ENCODE measurements around the gene MAEA.
A peak's percentile ranks its signal among the peaks of the same experiment; 100 is the strongest.

The MAEA gene

DNA sequence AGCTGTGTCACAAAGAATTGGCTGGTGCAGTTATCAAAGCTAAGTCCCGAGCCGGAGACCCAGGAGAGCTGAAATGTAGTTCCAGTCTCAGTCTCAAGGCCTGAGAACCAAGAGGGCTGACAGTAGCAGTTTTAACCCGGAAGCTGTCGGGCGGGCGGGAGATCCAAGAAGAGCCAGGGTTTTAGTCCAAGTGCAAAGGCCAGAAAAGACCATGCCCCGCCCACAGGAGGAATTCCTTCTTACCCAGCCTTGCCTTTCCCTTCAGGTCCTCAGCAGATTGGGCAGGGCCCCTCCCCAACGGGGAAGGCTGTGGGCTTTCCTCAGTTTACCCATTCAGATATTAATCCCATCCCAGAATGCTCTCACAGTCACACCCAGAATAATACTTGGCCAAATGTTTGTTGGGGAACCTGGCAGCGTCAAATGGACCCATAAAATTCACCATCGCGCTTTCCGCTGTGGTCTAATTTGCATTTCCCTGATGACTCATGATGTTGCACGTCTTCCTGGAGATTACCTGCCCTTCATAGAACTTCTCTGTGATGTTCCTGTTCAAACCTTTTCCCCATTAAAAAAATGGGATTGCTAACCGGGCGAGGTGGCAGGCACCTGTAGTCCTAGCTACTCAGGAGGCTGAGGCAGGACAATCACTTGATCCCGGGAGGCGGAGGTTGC, 16.2 kb downstream of the MAEA start:
- no peak for DNase-seq

DNA sequence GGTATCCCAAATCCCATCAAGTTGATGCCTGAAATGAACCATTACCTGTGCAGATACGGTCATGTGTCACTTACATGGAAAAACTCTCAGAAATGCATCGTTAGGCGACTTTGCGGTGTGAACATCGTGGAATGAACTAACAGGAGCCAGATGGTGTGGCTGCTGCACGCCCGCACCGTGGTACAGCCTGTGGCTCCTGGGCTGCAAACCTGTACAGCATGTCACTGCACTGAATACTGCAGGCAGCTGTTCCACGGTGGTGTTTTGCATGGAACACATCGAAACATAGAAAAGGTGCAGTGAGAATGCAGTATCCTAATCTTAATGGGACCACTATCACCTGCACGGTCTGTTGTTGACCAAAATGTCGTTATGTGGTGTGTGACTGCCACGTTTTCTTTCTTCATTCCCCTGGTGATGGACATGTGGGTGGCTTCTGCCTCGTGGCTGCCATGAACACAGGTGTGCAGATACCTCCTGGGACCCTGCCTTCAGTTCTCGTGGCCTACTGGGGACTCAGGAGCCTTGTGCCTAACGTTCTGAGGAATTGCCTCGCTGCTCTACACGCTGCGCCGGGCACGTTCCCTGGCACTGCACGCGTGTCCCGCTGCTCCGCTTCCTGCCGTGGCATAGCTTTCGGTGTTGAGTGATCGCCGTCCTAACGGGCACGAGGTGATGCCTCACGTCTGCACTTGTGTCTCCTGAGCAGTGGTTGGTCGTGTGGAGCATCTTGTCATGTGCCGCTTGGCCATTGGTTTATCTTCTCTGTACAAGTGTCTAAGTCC, 18.5 kb downstream of the MAEA start:
- no peak for DNase-seq

DNA sequence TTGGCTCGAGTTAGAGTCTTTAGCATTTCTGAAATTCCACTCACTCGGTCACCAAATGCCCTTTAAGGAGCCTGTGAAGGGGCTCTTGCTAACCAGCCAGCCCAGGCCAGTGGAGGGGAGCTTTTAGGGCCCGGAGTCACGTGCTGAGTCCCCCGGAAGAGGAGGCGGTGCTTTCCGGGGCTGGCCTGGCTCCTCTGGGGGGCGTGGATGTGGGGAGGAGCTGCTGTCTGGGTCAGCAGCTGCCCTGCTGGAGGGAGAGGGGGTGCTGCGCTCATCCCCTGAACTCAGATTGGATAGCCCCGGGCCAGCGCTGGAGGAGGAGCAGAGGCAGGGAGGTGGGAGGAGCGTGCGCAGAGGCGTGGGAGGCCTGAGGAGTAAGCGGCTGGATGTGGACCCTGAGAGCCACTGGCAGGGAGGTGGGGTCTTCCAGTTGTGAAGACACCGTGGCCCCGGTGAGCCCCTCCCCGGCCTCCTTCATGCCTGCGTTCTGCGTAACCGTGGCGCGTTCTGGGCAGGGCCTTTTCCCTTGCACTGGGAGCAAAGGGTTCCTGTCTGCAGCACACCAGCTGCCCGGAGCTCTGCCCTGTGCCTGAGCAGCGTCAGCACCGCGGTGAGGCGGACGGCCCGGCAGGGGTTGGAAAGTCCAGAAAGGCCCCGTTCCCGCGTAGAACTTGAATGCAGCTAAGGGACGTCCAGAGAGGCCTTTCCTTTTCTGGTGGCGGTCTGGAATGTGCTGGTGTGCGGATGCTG, 19.7 kb downstream of the MAEA start:
- DNase-seq, result peak; percentile 76

DNA sequence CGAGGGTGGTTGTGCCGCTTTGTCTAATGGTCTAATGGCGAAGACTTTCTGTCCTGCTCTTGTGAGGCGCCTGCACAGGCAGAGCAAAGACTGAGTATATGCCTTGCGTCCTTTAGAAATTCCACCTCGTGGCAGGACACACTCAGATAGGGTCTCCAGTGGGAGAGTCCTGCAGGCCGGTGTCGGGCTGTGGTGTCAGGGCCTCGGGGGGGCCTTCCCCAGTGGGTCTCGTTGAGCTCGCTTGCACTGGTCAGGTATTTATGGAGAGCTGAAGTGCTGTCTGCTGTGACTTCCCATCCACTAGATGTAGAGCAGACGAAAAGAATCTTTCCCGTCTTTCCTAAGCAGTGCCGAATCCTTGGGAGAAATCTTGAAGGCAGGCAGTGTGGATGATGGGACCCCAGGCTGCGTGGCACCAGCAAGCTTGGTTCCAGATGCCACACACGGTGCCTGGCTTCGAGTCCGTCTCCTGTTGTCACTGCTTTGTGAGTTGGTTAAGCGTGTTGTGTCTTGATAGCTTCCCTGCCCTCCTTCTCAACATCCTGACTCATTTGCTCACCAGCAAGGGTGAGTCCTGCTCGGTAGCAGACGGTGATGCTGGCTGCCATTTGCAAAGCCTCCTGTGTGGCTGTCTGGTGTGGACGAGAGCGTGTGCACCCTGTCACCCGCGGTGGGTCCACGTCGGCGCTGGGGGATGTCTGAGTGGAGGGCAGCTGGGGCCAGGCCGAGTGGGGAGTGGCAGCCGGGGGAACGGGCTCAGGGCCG, 20.5 kb downstream of the MAEA start:
- no peak for DNase-seq

DNA sequence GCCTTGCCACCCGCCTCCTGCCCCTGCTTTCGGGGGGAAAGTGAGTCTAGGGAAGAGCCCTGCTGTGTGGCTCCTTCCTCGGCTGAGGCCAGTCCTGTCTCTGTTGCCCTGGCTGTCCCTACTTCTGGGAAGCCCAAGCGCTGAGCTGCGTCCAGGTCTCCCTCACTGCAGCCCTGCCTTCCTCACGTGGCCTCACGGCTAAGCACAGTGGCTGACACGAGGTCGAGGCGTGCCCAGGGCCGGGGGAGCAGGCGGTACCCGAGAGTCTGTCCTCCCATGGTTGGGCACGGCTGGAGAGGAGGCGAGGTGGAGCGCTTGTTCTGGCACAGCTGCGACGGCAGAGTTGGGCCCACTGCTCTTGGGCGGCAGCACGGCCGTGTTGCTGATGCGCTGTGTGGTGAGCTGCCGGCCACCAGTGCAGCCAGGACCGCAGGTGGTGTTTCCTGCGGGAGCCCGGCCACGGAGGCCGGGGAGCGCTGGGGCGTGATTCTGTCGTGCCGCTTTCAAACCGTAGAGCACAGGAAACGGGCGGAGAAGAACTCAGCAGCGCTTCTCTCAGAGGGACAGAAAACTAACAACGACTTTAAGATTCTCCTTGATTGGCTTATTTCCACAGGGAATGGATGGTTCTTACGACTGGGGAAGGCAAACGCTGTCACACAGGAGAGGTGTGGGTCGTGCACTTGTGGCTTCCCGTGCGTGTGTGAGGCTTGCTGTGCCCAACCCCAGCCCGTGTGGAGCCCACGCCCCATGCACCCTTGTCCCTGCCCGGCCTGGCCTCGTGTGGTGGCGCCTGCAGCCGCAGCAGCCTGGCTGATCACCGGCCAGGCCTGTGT, 21.3 kb downstream of the MAEA start:
- DNase-seq, result no peak

DNA sequence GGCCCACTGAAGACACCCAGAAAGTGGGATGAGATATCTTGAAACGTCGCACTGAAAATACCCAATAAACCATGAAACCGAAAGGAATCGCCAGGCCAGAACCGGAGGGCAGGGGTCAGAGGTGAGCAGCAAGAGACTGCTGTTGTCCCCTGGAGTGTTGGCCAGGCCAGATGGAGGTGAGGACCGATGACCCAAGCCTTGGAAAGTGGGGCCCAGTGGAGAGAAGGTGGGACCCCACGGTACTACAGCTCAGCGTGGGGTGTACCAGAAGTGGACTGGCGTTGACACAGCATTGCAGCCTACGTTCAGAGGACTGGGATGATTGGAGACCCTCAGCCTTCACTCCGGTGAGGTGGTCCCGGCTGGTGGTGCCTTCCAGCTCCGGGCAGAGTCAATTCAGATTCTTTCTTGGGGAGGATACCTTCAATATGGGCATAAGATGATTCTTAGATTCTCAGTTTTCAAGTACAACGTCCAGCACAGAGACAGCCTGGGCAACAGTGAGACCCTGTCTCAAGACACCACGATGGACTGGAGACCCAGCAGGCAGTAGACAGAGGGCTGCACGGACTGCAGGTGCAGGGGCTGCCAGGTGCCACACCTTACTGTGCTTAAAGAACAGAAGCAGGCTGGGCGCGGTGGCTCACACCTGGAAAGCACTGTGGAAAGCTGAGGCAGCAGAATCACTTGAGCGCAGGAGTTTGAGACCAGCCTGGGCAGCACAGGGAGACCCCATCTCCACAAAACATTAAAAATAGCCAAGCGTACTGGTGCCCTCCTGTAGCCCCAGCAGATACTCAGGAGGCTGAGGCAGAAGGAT, 23.3 kb downstream of the MAEA start:
- no peak for DNase-seq

DNA sequence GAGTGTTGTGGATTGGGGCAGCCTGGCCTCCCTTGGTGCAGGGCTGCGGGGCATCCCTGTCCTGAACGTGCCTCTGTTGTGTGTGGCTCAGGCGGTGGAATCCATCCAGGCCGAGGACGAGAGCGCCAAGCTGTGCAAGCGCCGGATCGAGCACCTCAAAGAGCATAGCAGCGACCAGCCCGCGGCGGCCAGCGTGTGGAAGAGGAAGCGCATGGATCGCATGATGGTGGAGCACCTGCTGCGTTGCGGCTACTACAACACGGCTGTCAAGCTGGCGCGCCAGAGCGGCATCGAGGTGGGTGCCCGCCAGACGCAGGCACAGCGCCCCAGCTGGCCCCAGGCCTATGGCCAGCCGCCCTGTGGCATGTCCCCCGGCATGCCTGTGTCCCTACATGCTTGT, 25.6 kb downstream of the MAEA start:
- no peak for DNase-seq

DNA sequence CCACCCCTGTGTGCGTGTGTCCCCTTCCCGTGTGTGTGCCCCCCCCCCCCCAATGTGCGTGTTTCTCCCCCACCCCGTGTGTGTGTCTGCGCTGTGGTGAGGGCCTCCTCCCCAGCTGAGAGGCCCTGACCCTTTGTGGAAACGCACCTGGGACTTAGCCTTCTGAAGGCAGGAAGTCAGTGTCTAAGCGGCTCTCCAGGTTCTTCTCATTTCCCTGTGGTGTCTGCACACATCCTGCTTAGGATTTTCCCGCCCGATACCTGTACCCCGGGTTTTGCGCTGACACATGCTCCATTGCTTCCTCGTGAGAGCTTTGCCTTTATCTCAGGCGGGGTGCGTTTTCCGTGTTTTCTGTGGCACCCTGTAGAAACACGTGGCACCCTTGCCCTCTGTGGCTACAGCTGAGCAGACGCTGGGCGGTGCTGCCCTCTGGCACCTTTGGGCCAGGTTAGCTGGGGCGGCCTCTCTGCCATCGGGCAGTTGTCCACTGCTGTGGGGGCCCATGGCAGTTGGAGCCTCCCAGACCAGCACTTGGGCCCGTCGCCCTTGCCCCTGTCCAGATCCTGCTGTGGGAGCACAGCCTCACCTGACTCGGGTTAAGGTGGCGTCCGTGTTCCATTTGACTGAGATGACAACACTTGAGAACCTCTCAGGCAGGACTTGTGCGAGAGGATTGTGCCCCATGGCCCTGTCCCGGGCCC, 26.3 kb downstream of the MAEA start:
- no peak for DNase-seq

DNA sequence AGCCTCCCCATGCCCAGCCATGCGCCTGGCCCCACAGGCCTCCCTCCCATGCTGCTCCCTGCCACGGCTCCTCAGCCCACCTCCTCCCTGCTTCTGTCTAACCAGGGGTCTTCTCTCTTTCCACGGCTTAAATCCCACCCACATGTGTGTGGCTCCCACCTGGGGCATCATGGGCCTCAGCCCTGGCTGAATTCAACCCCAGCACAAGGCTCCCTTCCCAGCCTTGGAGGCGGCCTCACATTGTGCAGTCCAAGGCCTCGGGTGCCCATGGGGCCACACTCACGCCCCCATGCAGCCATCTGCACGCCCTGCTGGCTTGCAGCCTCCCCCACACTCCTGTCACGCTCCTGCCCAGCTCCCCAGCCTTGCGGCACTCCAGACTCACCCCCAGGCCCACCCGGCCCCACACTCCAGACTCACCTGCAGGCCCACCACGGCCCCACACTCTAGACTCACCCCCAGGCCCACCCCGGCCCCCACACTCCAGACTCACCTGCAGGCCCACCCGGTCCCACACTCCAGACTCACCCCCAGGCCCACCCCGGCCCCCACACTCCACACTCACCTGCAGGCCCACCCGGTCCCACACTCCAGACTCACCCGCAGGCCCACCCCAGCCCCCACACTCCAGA, 27.0 kb downstream of the MAEA start:
- DNase-seq, result no peak

DNA sequence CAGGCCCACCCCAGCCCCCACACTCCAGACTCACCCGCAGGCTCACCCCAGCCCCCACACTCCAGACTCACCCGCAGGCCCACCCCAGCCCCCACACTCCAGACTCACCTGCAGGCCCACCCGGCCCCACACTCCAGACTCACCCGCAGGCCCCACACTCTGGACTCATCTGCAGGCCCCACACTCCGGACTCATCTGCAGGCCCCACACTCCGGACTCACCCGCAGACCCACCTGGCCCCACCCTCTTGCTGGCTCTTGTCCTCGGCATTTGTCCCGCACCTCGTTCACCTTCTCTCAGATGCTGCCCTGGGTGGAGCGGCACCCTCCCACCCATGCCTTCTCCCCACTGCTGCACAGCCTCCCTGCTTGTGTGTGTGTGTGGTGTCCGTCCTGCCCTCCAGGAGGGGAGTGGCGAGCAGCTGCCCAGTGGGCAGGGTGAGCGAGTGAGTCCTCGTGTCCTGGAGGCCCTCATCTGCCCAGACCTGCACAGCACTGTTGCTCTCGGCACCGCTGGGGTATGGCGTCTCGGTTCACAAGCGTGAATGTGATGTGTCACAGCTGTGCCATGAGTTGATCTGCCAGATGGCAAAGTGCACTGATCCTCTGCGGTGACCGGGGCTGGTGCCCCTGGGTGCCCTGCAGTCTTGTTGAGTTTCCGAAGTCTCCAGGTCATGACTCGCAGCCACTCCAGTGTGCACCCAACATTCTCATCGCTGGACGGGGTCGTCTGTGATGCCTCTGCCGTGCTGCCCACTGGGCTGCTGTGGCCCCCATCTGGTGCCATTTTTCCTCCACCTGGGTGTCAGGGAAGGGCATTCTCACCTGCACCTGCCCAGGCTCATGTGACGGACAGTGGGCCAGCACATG, 27.7 kb downstream of the MAEA start:
- no peak for DNase-seq

DNA sequence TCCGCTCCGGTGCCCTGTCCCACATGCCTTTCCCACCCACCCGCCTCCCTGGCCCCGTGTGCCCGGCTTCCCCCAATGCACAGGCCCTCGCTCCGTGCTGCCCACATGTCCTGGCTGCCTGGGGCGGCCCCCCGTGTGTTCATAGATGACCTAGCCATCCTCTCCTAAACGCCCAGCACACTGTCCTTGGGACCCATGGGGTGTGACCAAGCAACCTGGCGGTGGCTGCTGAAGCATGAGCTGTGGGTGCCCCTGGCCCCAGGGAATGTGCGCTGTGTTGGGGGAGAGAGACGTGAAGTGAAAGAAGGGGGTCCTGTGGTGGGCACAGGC, 28.3 kb downstream of the MAEA start:
- no peak for DNase-seq

DNA sequence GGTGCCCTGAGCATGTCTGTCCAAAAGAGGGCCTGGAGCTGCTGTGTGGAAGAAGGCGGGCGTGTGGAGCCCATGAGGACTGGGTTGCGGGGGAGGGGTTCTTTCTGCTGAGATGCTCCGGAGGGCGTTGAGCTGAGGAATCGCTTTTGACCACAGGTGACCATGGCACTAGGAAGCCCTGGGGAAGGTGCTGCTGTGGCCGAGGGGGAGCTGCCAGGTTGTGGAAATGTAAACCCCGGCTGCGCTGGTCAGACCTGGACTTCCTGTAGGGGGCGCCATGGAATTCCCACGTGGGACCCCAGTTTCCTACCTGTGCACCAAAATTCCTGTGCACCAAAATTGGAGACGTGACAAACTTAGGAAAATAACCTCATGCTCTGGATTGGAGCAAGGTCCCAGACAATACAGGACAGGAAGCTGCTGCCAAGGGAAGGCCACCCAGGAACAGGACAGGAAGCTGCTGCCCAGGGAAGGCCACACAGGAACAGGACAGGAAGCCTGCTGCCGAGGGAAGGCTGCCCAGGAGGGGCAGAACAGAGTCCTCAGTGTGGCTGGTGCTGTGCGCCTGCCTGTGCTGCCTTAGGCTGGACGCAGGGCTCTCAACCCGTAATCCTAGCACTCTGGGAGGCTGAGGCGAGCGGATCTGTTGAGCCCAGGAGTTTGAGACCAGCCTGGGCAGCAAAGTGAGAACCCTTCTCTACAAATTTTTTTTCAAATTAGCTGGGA, 29.0 kb downstream of the MAEA start:
- DNase-seq, result no peak

DNA sequence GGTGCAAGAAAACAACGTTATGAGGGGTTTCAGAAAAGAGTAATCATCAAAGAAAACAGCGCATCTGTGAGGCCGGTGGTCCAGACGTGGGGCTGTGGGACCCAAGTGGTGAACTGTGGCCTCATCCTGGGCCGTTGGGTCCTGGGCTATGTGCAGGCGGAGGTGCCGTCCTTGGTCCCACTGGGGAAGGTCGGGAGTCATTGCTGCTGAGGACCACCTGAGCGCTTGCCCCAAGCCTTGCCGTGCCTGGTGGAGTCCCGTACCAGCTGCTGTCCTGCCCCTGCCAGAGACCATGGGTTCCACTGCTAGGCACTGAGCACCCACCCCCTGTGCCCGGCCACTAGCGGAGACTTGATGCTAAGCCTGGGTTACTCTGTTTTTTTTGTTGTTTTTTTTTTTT, 31.8 kb downstream of the MAEA start:
- no peak for DNase-seq

DNA sequence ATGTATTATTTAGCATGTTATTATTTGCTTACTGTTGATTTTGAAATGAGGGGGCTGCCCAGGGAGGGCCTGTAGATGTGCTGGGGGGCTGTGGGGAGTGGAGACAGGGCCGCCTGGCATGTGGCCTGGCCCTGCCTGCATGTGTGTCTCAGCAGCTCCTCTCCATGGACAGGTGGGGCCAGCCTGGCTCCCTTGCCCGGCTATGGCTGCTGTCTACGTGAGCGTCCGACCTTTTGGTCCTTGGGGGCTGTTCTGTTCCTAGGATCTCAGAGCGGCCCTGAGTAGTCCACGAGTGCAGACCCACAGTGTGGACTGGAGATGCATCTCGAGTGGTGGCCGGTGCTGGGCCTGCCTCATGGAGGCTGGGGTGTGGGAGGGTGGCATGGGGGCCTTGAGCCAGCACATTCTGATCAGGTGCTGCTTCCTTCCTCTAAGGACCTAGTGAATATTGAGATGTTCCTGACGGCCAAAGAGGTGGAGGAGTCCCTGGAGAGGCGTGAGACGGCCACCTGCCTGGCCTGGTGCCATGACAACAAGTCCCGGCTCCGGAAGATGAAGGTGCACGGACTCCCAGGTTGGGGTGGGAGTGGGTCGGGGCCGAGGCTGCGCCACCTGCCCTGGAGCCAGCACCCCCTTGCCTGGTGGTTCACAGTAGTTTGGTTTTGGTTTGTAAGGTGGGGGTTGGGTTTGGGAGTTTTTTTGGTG, 32.4 kb downstream of the MAEA start:
- DNase-seq, result no peak

DNA sequence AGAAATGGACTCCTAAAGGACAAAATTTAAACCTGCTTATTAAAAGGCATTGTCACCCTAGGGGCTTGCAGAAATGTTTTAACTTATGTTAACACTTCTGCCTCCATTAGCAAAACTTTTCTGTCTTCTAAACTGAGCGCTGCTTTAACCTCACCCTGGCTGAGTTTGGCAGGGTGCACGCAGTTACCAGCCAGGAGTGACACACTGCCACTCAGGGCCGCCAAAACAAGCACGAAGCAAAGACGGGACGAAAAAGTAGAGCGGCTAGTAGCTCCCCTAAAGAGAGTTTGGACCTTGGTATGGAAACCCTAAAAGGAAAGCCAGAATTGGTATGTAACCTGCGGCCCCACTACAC, 33.6 kb downstream of the MAEA start:
- DNase-seq, result no peak

DNA sequence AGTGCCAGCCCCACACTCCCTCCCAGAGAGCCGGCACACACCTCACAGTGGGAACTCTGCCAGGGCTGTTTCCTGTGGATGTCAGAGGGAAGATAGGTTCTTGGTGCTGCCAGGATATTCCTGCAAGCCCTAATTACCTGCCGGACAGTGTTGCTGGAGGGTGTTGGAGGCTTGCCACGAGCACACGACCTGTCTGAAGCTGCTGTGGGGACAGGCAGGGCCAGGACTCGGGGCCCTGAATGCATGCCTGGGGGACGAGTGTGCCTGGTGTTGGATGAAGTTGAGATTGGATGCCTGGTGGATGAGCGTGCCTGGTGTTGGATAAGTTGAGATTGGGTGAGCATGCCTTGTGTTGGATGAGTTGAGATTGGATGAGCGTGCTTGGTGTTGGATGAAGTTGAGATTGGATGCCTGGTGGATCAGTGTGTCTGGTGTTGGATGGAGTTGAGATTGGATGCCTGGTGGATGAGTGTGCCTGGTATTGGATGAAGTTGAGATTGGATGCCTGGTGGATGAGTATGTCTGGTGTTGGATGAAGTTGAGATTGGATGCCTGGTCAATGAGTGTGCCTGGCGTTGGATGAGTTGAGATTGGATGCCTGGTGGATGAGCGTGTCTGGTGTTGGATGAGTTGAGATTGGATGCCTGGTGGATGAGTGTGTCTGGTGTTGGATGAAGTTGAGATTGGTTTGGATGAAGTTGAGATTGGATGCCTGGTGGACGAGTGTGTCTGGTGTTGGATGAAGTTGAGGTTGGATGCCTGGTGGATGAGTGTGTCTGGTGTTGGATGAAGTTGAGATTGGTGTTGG, 34.1 kb downstream of the MAEA start:
- no peak for DNase-seq
